Activated T-cell treated with anti-CD3 and anti-CD28 coated beads for 1 hour (primary cell): Measurements from ENCODE around the gene GNG14.
"Not testable (repeated sequence)": the region's sequence is repeated elsewhere in the genome, so short reads cannot be mapped to it uniquely, and the experiment has no call there.

ENCODE experiments used
- DNase-seq: peaks from one replicate; pipeline ENCODE4 v3.0.0-alpha.2; 2020; ENCODE audit warnings: low read depth

GNG14 gene

GRCh38 chr19:12687496-12688196 lies at the start of gene GNG14:
TSS of gene GNG14 (plus strand) at chr19:12687998. CDS start at chr19:12688049, 51 bp downstream.
- DNase-seq = no peak

- no peak for DNase-seq
These were observed 49.1 kb upstream of the GNG14 start for GRCh38 chr19:12638611-12639182.

GRCh38 chr19:12639901-12640613 lies 47.7 kb upstream of the GNG14 start:
- peak; percentile 77 for DNase-seq

- DNase-seq = no peak
These were observed 46.3 kb upstream of the GNG14 start for GRCh38 chr19:12641456-12641855.

GRCh38 chr19:12642506-12642905 lies 45.3 kb upstream of the GNG14 start:
- DNase-seq = no peak

GRCh38 chr19:12643716-12644115 lies 44.1 kb upstream of the GNG14 start:
- not testable (repeated sequence) for DNase-seq

GRCh38 chr19:12646551-12646950 lies 41.2 kb upstream of the GNG14 start:
- no peak for DNase-seq

GRCh38 chr19:12647047-12647446 lies 40.8 kb upstream of the GNG14 start:
- no peak for DNase-seq

- no peak for DNase-seq
These were observed 40.2 kb upstream of the GNG14 start for GRCh38 chr19:12647490-12648071.

GRCh38 chr19:12648088-12648487 lies 39.7 kb upstream of the GNG14 start:
- DNase-seq = no peak

GRCh38 chr19:12649941-12650340 lies 37.9 kb upstream of the GNG14 start:
- DNase-seq = no peak

- no peak for DNase-seq
These were observed 35.6 kb upstream of the GNG14 start for GRCh38 chr19:12652219-12652618.

- no peak for DNase-seq
These were observed 32.3 kb upstream of the GNG14 start for GRCh38 chr19:12655546-12655945.

GRCh38 chr19:12656899-12657571 lies 30.8 kb upstream of the GNG14 start:
- no peak for DNase-seq

GRCh38 chr19:12657966-12658365 lies 29.8 kb upstream of the GNG14 start:
- DNase-seq = no peak

- DNase-seq = no peak
These were observed 26.8 kb upstream of the GNG14 start for GRCh38 chr19:12660980-12661379.

GRCh38 chr19:12664406-12665280 lies 23.2 kb upstream of the GNG14 start:
- no peak for DNase-seq

- no peak for DNase-seq
These were observed 22.6 kb upstream of the GNG14 start for GRCh38 chr19:12665281-12665573.

- DNase-seq = no peak
These were observed 22.0 kb upstream of the GNG14 start for GRCh38 chr19:12665671-12666264.

GRCh38 chr19:12666265-12667048 lies 21.3 kb upstream of the GNG14 start, which contains the start of the genes MAN2B1 and WDR83:
TSS of gene MAN2B1 (minus strand) at chr19:12666742. CDS start at chr19:12666701, 41 bp downstream.
TSS of gene WDR83 (plus strand) at chr19:12666807. CDS start at chr19:12669791, 2,984 bp downstream.
- DNase-seq = peak; percentile 70
